RPMI8226 (cell line): ENCODE data around the gene GLO1.

ENCODE experiments used
- DNase-seq: peaks from one replicate; pipeline ENCODE4 v3.0.0-alpha.2; 2015

The GLO1 gene

GRCh38 chr6:38656896-38657295 is 46.0 kb downstream of the GLO1 start:
- DNase-seq = no peak

DNA sequence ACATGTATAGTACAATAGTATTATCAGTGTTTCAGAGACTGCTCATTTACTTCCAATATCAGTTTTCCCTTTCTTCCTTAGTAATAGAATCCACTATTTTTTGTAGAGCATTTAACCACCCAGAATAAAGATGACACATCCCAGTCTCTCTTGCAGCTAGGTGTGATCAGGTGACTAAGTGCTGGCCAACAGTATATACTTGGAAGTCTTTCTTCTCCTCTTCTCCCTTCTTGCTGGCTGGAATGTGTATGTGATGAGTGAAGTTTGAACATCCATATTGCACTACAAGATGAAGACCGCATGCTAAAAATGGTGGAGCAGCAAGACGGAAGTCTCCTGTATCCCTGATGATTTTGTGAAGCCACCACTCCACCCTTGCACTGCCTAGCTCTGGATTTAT is 48.7 kb downstream of the GLO1 start:
- DNase-seq = no peak

DNA sequence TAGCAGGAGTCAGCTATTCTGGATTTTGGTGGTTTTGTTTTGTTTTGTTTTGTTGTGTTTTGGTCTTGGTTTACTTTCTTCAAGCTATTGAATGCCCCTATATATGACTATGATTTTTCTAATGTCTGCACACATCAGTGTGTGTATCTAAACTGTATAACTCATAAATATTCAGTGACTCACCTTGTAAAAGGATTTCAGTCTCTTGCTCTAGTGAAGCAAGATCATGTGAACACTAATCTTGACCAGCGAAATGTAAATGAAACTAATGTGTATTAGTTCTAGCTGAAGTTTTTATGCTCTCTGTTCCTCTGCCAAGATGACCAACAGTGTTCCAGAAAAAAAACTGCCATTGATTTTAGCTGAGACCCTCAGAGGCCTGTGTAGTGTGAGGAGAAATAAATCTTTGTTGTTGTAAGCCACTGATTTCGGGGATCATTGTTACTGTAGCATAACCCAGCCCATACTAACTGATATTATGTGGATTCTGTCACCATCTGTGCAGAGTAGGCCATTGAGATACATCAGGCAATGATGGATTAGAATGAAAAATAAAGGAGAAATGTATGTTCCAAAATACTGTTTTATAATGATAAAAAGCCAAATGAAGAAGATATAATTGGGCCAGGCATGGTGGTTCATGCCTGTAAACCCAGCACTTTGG is 51.7 kb downstream of the GLO1 start:
- no peak for DNase-seq

DNA sequence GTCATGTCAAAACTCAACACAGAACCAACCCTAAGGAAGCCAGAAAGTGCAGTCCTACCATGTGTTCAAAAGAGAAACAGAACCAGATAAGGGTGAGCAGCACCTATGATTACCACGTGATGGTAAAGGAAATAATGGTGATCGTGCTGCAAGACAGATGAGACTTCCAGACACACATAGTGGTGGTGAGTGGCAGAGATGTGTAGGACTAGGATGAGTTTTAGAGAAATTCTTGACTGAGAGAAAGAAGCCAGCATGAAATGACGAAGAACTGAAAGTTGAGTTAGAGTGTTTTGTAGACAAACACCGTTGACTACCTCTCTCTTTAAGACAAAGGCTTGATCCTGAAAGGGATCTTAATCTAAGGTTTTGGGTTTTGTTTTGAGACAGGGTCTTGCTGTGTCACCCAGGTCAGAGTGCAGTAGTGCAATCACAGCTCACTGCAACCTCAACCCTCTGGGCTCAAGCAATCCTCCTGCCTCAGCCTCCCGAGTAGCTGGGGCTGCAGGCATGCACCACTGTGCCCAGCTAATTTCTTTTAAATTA is 52.7 kb downstream of the GLO1 start:
- no peak for DNase-seq

GRCh38 chr6:38649744-38650143 is 53.2 kb downstream of the GLO1 start:
- no peak for DNase-seq

DNA sequence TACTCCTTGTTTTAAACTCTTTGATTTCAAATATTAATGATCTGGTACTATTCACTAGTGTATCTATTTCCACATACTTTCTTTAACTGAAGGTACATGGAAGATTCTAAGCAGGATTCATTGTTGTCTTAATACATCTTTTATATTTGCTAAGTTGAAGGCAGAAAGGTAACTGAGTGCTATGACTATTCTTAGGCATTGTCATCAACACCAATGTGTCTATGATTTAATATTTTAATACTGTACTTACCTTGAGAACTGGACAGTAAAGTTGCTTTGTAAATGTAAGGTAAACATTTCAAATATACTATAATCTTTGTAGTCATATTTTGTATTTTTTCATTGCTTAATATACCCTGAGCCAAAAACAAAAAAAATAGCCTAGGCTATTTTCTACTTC is 54.3 kb downstream of the GLO1 start:
- no peak for DNase-seq

- no peak for DNase-seq
Measured at GRCh38 chr6:38646166-38646878, 56.6 kb downstream of the GLO1 start.

DNA sequence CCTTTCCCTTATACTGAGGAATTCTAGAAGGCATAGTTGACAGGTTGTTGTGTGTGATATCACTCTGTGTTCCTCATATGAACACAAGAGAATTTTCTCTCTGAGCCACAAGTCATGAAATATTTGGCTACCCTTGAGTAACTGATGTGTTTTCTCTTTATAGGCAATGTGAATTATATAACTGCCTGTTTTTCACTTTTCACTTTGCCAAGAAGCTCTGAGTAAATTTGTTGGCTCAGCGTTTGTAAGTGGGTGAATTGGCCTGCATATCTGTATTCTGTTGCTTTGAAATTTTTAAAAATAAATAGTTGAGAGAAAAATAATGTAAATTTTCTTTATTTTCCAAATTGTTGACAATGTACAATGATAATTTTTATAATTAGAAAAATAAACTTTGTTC is 58.0 kb downstream of the GLO1 start:
- DNase-seq = peak; percentile 73

DNA sequence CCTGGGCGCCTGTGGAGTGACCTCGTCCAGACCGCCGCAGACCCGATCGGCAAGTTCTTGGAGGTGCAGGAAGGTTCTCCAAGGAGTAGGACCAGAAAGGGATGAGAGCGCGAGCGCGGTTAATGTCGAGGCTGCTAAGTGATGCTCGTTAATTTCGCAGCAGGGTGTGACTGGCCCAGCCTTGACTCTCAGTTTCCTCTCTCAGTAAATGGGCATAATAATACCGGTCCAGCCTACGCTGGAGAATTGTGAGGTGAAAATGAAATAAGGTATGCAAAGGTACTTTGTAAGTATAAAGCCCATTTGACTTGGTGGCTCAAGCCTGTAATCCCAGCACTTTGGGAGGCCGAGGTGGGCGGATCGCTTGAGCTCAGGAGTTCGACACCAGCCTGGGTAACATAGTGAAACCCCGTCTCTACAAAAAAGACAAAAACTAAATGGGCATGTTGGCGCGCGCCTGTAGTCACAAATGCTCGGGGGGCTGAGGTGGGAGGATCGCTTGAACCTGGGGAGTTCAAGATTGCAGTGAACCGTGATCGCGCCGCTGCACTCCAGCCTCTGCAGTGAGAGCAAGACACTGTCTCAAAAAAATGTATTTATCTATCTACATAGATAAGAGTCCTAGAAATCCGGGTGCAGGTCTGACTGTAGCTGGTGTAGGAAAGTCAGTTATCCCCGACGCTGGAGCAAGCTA is 62.6 kb downstream of the GLO1 start:
- DNase-seq = no peak

DNA sequence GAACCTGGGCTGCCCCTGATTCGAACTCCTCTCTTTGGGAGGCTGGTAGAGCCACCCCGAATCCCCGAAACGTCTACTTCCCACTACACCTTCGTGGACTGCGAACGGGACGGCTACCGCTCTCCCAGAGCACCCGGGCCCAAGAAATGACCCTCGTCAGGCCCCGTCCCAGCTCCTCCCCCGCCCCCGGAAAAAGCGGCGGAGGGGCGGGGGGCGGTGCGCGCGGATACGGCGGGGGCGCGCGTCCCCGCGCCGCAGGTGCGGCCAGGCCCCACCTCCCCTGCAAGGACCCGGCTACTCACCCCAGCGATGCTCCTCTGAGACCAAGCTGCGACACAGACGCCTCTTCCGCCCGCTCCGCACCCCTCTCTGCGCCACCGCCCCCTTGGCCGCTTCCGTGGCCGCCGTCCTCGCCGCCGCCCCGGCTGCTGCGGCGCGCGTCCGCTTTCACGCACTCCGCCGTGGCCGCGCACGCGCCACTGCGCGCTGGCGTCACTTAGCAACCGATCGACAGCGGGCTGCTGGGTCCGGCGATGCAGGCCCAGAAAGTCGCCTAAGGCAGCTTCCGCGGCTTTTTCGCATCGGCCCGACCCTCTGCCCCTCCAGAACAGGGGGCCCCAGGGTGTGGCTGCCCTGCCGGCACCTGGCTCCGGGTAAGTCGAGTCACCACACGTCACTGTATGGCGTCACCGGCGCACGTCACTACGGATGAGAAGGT is 63.3 kb downstream of the GLO1 start, which contains the start of gene BTBD9:
Gene BTBD9 (minus strand): TSS at position 432 of the 718 bp plus-strand sequence.
- DNase-seq = peak; percentile 87

GRCh38 chr6:38638941-38639497 is 63.9 kb downstream of the GLO1 start:
- DNase-seq = peak; percentile 42

DNA sequence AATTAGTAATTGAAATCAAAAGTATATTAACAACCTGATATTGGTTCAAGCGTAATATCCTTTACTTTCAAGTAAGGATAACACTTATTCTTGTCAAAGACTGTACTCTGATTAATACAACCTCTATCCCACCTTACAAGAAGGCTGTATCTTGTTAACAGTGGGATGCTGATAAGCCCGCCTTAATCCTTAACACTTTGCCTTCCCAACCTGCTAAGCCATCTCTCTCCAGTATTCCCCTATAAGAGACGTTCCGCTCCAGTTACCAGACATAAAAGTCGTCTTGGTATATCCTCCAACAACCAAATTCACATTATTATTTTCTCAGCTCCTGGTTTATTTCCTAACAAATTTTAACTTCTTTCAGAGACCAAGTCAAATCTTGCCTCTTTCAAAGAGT is 65.2 kb downstream of the GLO1 start:
- DNase-seq = no peak

DNA sequence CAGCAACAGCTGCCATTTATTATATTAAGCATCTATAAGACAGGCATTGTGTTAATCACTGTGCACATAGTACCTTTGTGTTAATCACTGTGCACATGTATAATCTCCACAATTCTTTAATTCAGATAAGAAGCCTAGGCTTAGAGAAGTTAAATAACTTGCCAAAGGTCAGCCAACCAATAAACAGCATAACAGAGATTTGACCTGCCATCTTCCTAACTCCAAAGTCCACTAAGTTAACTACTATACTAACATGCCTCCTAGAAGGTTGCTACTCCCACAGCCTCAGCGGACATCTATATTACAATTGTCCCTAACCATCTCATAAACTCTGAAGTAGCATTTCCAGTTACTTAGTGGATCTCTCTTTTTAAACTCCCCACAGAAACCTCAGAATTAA is 66.9 kb downstream of the GLO1 start:
- DNase-seq = no peak

GRCh38 chr6:38634518-38634917 is 68.4 kb downstream of the GLO1 start:
- DNase-seq = no peak

DNA sequence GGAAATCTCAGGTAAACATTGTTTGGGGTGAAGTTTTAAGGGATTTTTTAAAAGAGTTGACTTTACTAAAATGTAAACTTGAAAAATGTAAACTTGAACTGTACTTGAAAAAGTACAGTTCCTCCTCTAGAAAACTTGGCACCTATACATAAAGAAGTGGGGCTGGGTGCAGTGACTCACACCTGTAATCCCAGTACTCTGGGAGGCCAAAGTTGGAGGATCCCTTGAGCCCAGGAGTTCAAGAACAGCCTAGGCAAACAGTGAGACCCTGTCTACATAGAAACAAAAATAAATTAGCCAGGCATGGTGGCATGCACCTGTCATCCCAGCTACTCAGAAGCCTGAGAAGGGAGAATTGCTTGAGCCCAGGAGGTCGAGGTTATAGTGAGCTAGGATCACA is 70.5 kb downstream of the GLO1 start:
- no peak for DNase-seq

DNA sequence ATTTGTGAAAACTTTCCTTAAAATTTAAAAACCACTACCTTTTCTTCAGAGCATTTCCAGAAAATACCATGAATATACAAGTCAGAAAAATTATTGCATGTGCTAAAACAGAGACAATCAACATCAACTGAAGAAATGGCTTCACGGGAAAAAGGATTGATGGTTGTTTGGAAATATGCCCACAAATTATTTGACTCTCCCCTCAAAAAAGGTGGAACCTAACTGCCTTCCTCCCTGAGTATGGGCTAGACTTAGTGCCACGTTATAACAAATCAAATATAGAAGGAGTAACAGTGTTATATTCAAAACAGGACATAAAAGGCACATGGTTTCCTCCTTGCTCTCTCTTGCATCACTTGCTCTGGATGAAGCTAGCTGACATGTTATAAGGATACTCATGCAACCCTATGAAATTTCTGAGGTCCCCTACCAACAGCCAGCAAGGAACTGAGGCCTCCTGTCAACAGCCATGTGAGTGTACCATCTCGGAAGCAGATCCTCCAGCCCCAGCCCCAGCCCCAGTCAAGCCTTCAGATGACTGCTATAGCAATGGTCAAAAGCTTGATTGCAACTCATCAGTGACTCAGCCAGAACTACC is 71.7 kb downstream of the GLO1 start:
- no peak for DNase-seq
